ENCODE data around the gene NCOA6. TPM values are rescaled to one million over a fixed set of nuclear protein-coding genes. Genes with fewer than 3 reads are reported as not detected.
A peak's percentile ranks its signal among the peaks of the same experiment; 100 is the strongest.

Gene NCOA6
- total RNA-seq = 25.5 and 29.1 TPM in 2 replicates

DNA sequence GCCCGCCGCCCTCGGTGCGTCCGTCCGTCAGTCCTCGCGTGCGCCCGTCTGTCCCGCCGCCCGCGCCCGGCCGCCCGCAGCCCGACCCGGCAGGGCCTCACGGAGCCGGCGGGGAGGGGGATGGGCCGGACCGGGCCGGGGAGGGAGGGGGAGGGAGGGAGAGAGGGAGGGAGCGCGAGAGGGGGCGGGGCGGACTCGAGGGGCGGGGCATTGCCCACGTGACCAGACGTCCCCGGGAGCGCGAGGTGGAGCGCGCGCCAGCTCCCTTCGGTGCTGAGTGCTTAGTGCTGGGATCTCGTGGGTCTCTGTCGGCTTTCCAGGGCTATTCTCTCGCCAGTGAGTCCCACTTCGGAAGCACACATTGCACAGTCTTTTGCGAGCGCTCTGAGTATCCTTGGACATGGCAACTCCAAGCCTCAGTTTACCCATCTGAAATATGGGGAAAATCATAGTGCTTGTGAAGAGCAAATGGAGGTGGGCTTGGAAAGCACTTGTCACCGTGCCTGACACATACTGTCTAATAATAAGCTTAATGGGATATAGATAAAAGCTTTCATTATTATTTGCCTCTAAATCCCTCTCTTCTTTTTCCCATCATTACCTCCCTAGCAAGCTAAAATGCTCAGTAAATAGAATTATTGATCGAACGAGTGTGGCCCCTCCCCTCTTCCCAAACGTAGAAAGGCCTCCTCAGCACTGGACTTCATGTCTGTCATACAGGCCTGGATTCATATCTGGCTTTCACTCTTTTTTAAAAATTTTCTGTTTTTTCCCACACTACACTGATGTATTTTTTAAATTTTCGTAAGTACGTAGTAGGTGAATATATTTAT lies at the start of gene NCOA6:
Gene NCOA6 (minus strand): TSS at position 122 of the 833 bp plus-strand sequence. CDS start 43,296 bp downstream, outside the sequence.
- peaks cover 13% of the 10 kb centered on the region for H3K27me3 Mint-ChIP-seq (ENCODE audit: insufficient read depth)
- H3K4me3 Mint-ChIP-seq = peak within 1 kb of the TSS; percentile 97
- H3K36me3 Mint-ChIP-seq (ENCODE audit: low read depth) = peaks cover 8% of the 10 kb centered on the region
- peak; percentile 68 for DNase-seq (ENCODE audit: low spot score)
- H3K27ac Mint-ChIP-seq = peak within 1 kb of the TSS; percentile 91
- intact Hi-C loops (cut with micrococcal nuclease) = loop anchor here (1.0 to 10.0 kb wide), 7 partner anchors 9 to 717 kb away; partner anchors contain the start of genes ACSS2, CEP250, EDEM2 and ERGIC3
- H3K9me3 Mint-ChIP-seq = no peaks in the 10 kb centered on the region
- peaks cover 30% of the 10 kb centered on the region for H3K4me1 Mint-ChIP-seq (ENCODE audit: low read depth)

GRCh38 chr20:34874094-34874654 lies 48.7 kb upstream of the NCOA6 start:
- H3K4me3 Mint-ChIP-seq = peak overlapping the region; percentile 83
- peak; percentile 55 for DNase-seq (ENCODE audit: low spot score)
- peaks cover 7% of the 10 kb centered on the region for H3K36me3 Mint-ChIP-seq (ENCODE audit: low read depth)
- peaks cover 6% of the 10 kb centered on the region for H3K27me3 Mint-ChIP-seq (ENCODE audit: insufficient read depth)
- intact Hi-C loops (cut with micrococcal nuclease) = loop anchor here (1.0 to 5.0 kb wide), 3 partner anchors 86 to 403 kb away; partner anchors contain the start of gene MMP24OS
- H3K4me1 Mint-ChIP-seq (ENCODE audit: low read depth) = peaks cover 74% of the 10 kb centered on the region
- H3K27ac Mint-ChIP-seq = peak overlapping the region; percentile 58
- H3K9me3 Mint-ChIP-seq = no peaks in the 10 kb centered on the region

DNA sequence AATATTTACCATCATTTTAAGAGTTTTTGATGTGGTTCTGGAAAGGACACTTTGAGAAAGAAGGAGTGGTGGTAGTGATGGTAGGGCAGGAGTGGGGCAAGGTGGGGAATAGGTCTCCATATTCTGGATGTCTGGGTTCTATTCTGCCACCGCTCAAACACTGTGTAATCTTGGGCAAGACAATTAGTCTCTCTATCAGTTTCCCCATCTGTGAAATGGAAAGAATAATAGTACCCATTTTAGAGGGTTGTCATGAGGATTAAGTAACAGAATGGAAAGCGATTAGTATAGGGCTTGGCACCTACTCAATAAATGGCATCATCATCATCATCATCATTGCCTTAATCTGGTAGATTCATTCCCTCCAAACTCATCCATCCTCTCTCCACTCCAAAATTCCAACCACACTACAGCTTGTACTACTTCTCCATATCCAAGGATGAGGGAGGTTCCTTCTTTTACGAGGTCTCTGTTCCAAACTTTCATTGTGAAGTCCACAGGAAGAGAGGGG lies 48.2 kb upstream of the NCOA6 start:
- Mint-ChIP-seq H3K27me3 (ENCODE audit: insufficient read depth) (peaks cover 6% of the 10 kb centered on the region), H3K27ac (peak overlapping the region; percentile 80), H3K36me3 (ENCODE audit: low read depth) (peaks cover 5% of the 10 kb centered on the region), H3K4me1 (ENCODE audit: low read depth) (peaks cover 72% of the 10 kb centered on the region), H3K4me3 (peak overlapping the region; percentile 83), H3K9me3 (no peaks in the 10 kb centered on the region)
- DNase-seq (ENCODE audit: low spot score) = no peak
- intact Hi-C loops (cut with micrococcal nuclease) = loop anchor here (1.0 to 5.0 kb wide), 3 partner anchors 87 to 404 kb away; partner anchors contain the start of gene MMP24OS

- intact Hi-C loops (cut with micrococcal nuclease) = loop anchor here (1.0 to 5.0 kb wide), 5 partner anchors 47 to 405 kb away; partner anchors contain the start of genes MMP24OS and NCOA6
- peak; percentile 82 for DNase-seq (ENCODE audit: low spot score)
- Mint-ChIP-seq H3K4me1 (ENCODE audit: low read depth) (peaks cover 64% of the 10 kb centered on the region), H3K9me3 (no peaks in the 10 kb centered on the region), H3K4me3 (peak within 1 kb of the TSS; percentile 88), H3K36me3 (ENCODE audit: low read depth) (peaks cover 5% of the 10 kb centered on the region), H3K27me3 (ENCODE audit: insufficient read depth) (peaks cover 6% of the 10 kb centered on the region), H3K27ac (peak within 1 kb of the TSS; percentile 80)
Measured at GRCh38 chr20:34872622-34873224, 47.3 kb upstream of the NCOA6 start, which contains the start of gene GGT7. GGT7 (minus strand) TSS chr20:34872856; CDS start chr20:34872815, 41 bp downstream.

DNA sequence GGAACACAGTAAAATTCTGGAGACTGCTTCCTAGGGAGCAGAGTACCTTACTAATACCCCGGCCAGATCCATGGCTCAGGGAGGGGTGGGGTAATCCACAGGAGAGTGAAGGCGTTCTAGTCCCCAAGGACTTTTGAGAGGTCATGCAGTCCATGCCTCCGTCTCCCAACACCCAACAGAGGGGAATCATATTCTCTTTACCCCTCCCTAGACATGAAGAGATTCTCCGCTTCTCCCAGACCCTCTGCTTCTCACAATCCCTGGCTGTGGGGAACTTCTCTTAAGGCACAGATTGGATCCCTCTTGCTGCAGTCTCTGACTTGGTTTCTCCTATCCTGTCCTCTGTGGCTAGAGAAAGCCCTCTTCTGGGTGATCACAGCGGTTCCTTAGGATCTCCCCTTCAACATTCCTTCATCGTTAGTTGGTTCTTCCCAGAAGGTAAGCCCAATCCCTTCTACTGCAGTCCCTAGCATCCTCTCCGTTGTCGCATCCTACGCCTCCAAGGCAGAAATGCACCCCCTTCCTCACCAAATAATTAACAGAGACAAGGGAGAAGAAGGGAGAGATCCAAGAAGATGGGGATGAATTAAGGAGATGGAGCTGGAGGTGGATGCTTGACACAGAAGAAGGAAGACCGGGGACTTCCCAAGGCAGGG lies 46.6 kb upstream of the NCOA6 start:
- DNase-seq (ENCODE audit: low spot score) = no peak
- Mint-ChIP-seq H3K9me3 (no peaks in the 10 kb centered on the region), H3K27me3 (ENCODE audit: insufficient read depth) (peaks cover 6% of the 10 kb centered on the region), H3K36me3 (ENCODE audit: low read depth) (peaks cover 5% of the 10 kb centered on the region), H3K4me3 (peak overlapping the region; percentile 88), H3K4me1 (ENCODE audit: low read depth) (peaks cover 60% of the 10 kb centered on the region), H3K27ac (peak overlapping the region; percentile 73)
- intact Hi-C loops (cut with micrococcal nuclease) = loop anchor here (1.0 to 5.0 kb wide), 5 partner anchors 47 to 405 kb away; partner anchors contain the start of genes MMP24OS and NCOA6

DNA sequence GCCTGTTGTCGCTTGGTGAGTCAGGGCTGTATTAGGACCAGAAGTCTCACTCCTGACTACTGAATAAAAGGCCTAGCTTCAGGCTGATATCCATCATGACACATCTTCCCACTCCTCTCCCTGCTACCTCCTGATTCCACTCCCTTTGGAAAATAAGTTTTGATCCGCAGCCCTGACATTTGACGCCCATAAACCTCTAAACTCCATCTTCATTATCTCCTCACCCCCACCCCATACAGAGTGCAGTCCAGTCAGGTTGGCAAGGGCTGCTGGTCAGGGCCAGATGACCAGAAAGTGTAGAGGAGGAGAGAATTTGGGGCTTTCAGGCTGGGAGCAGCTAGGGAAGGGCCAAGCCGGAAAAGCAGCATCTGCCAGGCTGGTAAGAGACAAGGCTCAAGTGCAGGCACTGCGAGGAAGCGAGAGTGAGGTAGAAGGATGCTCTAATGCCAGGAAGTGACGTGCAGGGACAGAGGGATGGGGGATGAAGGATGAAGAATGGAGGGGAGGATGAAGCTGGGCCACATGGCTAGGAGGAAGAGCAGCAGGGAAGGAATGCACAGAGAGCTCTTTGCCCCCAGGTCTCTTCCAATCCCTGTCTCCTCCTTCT lies 46.0 kb upstream of the NCOA6 start:
- Mint-ChIP-seq H3K27me3 (ENCODE audit: insufficient read depth) (peaks cover 6% of the 10 kb centered on the region), H3K4me3 (peak overlapping the region; percentile 88), H3K27ac (peak overlapping the region; percentile 30), H3K9me3 (no peaks in the 10 kb centered on the region), H3K36me3 (ENCODE audit: low read depth) (peaks cover 5% of the 10 kb centered on the region), H3K4me1 (ENCODE audit: low read depth) (peaks cover 56% of the 10 kb centered on the region)
- DNase-seq (ENCODE audit: low spot score) = no peak
- intact Hi-C loops (cut with micrococcal nuclease) = loop anchor here (5.0 kb wide), 2 partner anchors 131 to 406 kb away; partner anchors contain the start of gene MMP24OS

- no peaks in the 10 kb centered on the region for H3K9me3 Mint-ChIP-seq
- no peaks in the 10 kb centered on the region for H3K27me3 Mint-ChIP-seq (ENCODE audit: insufficient read depth)
- peaks cover under 1% of the 10 kb centered on the region for H3K4me1 Mint-ChIP-seq (ENCODE audit: low read depth)
- DNase-seq (ENCODE audit: low spot score) = no peak
- intact Hi-C loops (cut with micrococcal nuclease) = no loop called here
- no peak overlapping the region for H3K4me3 Mint-ChIP-seq
- no peak overlapping the region for H3K27ac Mint-ChIP-seq
- H3K36me3 Mint-ChIP-seq (ENCODE audit: low read depth) = peaks cover 1% of the 10 kb centered on the region
Measured at GRCh38 chr20:34864216-34864615, 38.8 kb upstream of the NCOA6 start.

DNA sequence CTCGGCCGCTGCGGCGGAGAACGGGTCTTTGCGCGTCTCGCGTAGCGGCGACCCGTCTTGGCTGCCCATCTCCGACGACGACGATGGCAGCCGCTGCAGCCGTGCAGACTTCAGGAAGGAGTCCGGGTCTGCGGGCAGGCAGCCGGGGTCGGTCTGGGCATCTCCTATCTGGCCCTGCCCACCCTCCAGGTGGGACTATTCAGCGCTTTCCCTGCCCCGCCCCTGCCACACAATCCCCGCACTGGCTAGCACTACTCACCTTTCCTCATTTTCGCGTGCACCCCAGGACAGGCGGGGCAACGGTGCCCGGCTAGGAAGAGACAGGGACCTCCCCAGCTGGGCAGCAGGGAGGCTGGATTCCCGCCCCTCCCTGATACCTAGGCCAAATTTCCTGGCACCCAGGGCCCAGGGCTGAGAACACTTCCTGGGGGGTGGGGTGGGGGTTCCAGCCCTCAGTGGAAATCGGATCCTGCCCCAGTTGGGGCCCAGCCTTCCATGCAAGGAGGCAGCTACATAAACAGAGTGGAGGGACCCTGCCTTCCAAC lies 38.0 kb upstream of the NCOA6 start:
- H3K27me3 Mint-ChIP-seq (ENCODE audit: insufficient read depth) = no peaks in the 10 kb centered on the region
- H3K9me3 Mint-ChIP-seq = no peaks in the 10 kb centered on the region
- H3K4me3 Mint-ChIP-seq = no peak overlapping the region
- DNase-seq (ENCODE audit: low spot score) = no peak
- intact Hi-C loops (cut with micrococcal nuclease) = no loop called here
- peaks cover 1% of the 10 kb centered on the region for H3K36me3 Mint-ChIP-seq (ENCODE audit: low read depth)
- no peaks in the 10 kb centered on the region for H3K4me1 Mint-ChIP-seq (ENCODE audit: low read depth)
- H3K27ac Mint-ChIP-seq = no peak overlapping the region

GRCh38 chr20:34862724-34863123 lies 37.3 kb upstream of the NCOA6 start:
- intact Hi-C loops (cut with micrococcal nuclease) = no loop called here
- H3K36me3 Mint-ChIP-seq (ENCODE audit: low read depth) = peaks cover 4% of the 10 kb centered on the region
- no peak for DNase-seq (ENCODE audit: low spot score)
- no peaks in the 10 kb centered on the region for H3K27me3 Mint-ChIP-seq (ENCODE audit: insufficient read depth)
- H3K27ac Mint-ChIP-seq = no peak overlapping the region
- H3K4me3 Mint-ChIP-seq = no peak overlapping the region
- H3K4me1 Mint-ChIP-seq (ENCODE audit: low read depth) = no peaks in the 10 kb centered on the region
- no peaks in the 10 kb centered on the region for H3K9me3 Mint-ChIP-seq

DNA sequence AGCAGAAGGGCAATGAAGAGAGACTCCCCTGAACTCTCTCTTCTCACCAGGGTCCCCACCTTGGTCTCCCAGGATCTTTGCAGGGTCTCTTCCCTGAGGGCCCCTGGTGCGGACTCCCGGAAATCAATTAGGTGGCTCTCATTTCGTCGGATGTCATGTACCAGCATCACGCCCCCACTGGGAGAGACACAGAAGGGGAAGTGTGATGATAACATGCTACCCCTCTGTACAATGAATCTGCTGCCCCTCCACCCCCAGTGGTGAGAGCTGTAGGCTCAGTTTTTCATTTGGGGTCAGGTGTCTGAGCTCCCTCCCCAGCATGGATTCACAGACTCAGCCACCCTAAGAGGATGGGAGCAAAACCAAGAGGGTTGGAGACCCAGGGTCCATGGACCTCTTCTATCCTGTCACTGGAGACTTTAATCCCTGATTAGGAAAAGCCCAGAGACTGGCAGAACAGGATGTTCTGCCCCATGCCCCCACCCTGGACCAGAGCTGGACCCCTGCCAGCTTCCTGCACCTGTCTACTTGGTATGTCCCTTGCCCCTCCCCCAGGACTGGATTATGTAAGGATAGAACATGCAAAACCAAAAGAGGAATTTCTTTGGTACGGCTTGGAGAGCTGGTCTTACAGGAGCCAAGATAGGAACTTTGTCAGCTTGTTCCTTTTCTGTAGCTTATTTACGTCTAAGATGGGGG lies 36.1 kb upstream of the NCOA6 start:
- no peak overlapping the region for H3K27ac Mint-ChIP-seq
- no peaks in the 10 kb centered on the region for H3K27me3 Mint-ChIP-seq (ENCODE audit: insufficient read depth)
- H3K4me3 Mint-ChIP-seq = no peak overlapping the region
- no peaks in the 10 kb centered on the region for H3K4me1 Mint-ChIP-seq (ENCODE audit: low read depth)
- no peaks in the 10 kb centered on the region for H3K9me3 Mint-ChIP-seq
- intact Hi-C loops (cut with micrococcal nuclease) = no loop called here
- DNase-seq (ENCODE audit: low spot score) = no peak
- peaks cover 4% of the 10 kb centered on the region for H3K36me3 Mint-ChIP-seq (ENCODE audit: low read depth)

GRCh38 chr20:34859826-34860545 lies 34.5 kb upstream of the NCOA6 start:
- Mint-ChIP-seq H3K4me1 (ENCODE audit: low read depth) (no peaks in the 10 kb centered on the region), H3K27me3 (ENCODE audit: insufficient read depth) (no peaks in the 10 kb centered on the region), H3K4me3 (no peak overlapping the region), H3K9me3 (no peaks in the 10 kb centered on the region), H3K27ac (no peak overlapping the region), H3K36me3 (ENCODE audit: low read depth) (peaks cover 3% of the 10 kb centered on the region)
- intact Hi-C loops (cut with micrococcal nuclease) = no loop called here
- no peak for DNase-seq (ENCODE audit: low spot score)
